ENCODE measurements around the gene MRPL39. TPM values are rescaled to one million over a fixed set of nuclear protein-coding genes. Genes with fewer than 3 reads are reported as not detected.

Gene MRPL39
- polyA plus RNA-seq, 1 of the 3 experiments (the other 2 are of a cell fraction) = 26.9 TPM

DNA sequence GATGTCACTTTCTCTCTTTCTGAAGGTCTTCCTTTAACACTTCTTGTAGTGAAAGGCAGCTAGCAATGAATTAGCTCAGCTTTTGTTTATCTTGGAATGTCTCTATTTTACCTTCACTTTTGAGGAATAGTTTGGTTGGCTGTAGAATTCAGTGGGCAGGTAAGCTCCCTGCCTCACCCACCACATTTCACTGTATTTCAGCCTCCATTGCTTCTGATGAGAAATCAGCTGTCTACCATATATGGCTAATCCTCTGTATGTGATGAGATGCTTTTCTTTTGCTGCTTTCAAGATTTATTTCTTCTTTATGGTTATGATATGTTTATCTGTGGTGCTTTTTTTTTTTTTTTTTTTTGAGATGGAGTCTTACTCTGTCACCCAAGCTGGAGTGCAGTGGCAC, 70.1 kb downstream of the MRPL39 start:
- H3K9me3 ChIP-seq = peaks cover 11% of the 10 kb centered on the region; the same call in 1 of the 2 replicates
- no peak overlapping the region for H3K27ac ChIP-seq (ENCODE audit: low read depth in 2 of 2, low read length in 1 of 2)
- H3K4me3 ChIP-seq (ENCODE audit: low read depth in 2 of 2, low read length in 1 of 2) = no peak overlapping the region
- H4K20me1 ChIP-seq (ENCODE audit: insufficient read depth) = no peaks in the 10 kb centered on the region
- TF ChIP-seq NFIC (IDR thresholded peaks at IDR 0.05; ENCODE audit: borderline replicate concordance) = no peak
- TF ChIP-seq ELF1 (IDR thresholded peaks at IDR 0.05) = no peak
- no peak for TF ChIP-seq FOXJ3 (CRISPR knock-in tag; IDR thresholded peaks at IDR 0.05)
- TF ChIP-seq MAX (IDR thresholded peaks at IDR 0.05; ENCODE audit: low read depth) = no peak
- TF ChIP-seq TAF1 (IDR thresholded peaks at IDR 0.05; ENCODE audit: borderline replicate concordance, low read depth, low read length) = no peak
- TF ChIP-seq, protein P1, sequence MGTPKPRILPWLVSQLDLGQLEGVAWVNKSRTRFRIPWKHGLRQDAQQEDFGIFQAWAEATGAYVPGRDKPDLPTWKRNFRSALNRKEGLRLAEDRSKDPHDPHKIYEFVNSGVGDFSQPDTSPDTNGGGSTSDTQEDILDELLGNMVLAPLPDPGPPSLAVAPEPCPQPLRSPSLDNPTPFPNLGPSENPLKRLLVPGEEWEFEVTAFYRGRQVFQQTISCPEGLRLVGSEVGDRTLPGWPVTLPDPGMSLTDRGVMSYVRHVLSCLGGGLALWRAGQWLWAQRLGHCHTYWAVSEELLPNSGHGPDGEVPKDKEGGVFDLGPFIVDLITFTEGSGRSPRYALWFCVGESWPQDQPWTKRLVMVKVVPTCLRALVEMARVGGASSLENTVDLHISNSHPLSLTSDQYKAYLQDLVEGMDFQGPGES (IDR thresholded peaks at IDR 0.05; ENCODE audit: low read depth, low read length) = no peak
- TF ChIP-seq EP300 (IDR thresholded peaks at IDR 0.05; ENCODE audit: borderline replicate concordance in 1 of 2, low read depth in 1 of 2, low read length in 1 of 2) = no peak
- no peak for TF ChIP-seq NRF1 (IDR thresholded peaks at IDR 0.05; ENCODE audit: low read depth, low read length)
- TF ChIP-seq CHD2 (IDR thresholded peaks at IDR 0.05; ENCODE audit: low read length, partially characterized antibody) = no peak
- no peak overlapping the region for H3K4me2 ChIP-seq
- H3K36me3 ChIP-seq (replicated peaks in 1 of 2; ENCODE audit: control insufficient read depth in 1 of 2, insufficient read depth in 2 of 2, low read length in 1 of 2) = peaks cover 0 to 6% of the 10 kb centered on the region in 2 experiments
- H3K9ac ChIP-seq = no peak overlapping the region
- POLR2A ChIA-PET = no interaction called here
- H3K9me2 ChIP-seq = no peaks in the 10 kb centered on the region
- H3K79me2 ChIP-seq (ENCODE audit: insufficient read depth) = no peaks in the 10 kb centered on the region
- CTCF ChIA-PET = no interaction called here
- no peaks in the 10 kb centered on the region for H3F3A ChIP-seq (replicated peaks; ENCODE audit: insufficient read depth)
- H2AFZ ChIP-seq (ENCODE audit: low read depth) = no peak overlapping the region
- DNase-seq = no peak
- no peaks in the 10 kb centered on the region for H3K4me1 ChIP-seq (ENCODE audit: control insufficient read depth in 1 of 2, insufficient read depth in 2 of 2, low read depth in 1 of 2, low read length in 1 of 2)
- no peaks in the 10 kb centered on the region for H3K27me3 ChIP-seq (ENCODE audit: insufficient read depth)

- ChIA-PET CTCF (no interaction called here), POLR2A (no interaction called here)
- H3K9me2 ChIP-seq = no peaks in the 10 kb centered on the region
- H3K4me3 ChIP-seq (ENCODE audit: low read depth in 2 of 2, low read length in 1 of 2) = no peak overlapping the region
- no peak overlapping the region for H3K27ac ChIP-seq (ENCODE audit: low read depth in 2 of 2, low read length in 1 of 2)
- H3K4me1 ChIP-seq (ENCODE audit: control insufficient read depth in 1 of 2, insufficient read depth in 2 of 2, low read depth in 1 of 2, low read length in 1 of 2) = no peaks in the 10 kb centered on the region
- H3K4me2 ChIP-seq = no peak overlapping the region
- H3F3A ChIP-seq (replicated peaks; ENCODE audit: insufficient read depth) = no peaks in the 10 kb centered on the region
- TF ChIP-seq TEAD4 (IDR thresholded peaks at IDR 0.05; ENCODE audit: borderline replicate concordance, insufficient read depth) (no peak), RCOR1 (IDR thresholded peaks at IDR 0.05; ENCODE audit: low read length) (no peak), ZBTB33 (IDR thresholded peaks at IDR 0.05; ENCODE audit: borderline replicate concordance, low read depth) (no peak), POLR2AphosphoS5 (IDR thresholded peaks at IDR 0.05; ENCODE audit: low read depth, low read length) (no peak), NFIC (IDR thresholded peaks at IDR 0.05; ENCODE audit: borderline replicate concordance) (no peak), MAX (IDR thresholded peaks at IDR 0.05; ENCODE audit: low read depth) (no peak), RAD21 (IDR thresholded peaks at IDR 0.05; ENCODE audit: low read length) (no peak), EP300 (IDR thresholded peaks at IDR 0.05; ENCODE audit: borderline replicate concordance in 1 of 2, low read depth in 1 of 2, low read length in 1 of 2) (no peak), CHD2 (IDR thresholded peaks at IDR 0.05; ENCODE audit: low read length, partially characterized antibody) (no peak), ELF1 (IDR thresholded peaks at IDR 0.05) (no peak), RXRA (IDR thresholded peaks at IDR 0.05; ENCODE audit: borderline replicate concordance, low read depth) (no peak), GABPA (IDR thresholded peaks at IDR 0.05; ENCODE audit: low read depth) (no peak), FOXM1 (IDR thresholded peaks at IDR 0.05; ENCODE audit: low read depth) (no peak)
- TF ChIP-seq, protein P2, sequence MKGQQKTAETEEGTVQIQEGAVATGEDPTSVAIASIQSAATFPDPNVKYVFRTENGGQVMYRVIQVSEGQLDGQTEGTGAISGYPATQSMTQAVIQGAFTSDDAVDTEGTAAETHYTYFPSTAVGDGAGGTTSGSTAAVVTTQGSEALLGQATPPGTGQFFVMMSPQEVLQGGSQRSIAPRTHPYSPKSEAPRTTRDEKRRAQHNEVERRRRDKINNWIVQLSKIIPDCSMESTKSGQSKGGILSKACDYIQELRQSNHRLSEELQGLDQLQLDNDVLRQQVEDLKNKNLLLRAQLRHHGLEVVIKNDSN (IDR thresholded peaks at IDR 0.05; ENCODE audit: borderline replicate concordance, low read depth) = no peak
- TF ChIP-seq, protein P3, sequence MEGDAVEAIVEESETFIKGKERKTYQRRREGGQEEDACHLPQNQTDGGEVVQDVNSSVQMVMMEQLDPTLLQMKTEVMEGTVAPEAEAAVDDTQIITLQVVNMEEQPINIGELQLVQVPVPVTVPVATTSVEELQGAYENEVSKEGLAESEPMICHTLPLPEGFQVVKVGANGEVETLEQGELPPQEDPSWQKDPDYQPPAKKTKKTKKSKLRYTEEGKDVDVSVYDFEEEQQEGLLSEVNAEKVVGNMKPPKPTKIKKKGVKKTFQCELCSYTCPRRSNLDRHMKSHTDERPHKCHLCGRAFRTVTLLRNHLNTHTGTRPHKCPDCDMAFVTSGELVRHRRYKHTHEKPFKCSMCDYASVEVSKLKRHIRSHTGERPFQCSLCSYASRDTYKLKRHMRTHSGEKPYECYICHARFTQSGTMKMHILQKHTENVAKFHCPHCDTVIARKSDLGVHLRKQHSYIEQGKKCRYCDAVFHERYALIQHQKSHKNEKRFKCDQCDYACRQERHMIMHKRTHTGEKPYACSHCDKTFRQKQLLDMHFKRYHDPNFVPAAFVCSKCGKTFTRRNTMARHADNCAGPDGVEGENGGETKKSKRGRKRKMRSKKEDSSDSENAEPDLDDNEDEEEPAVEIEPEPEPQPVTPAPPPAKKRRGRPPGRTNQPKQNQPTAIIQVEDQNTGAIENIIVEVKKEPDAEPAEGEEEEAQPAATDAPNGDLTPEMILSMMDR (IDR thresholded peaks at IDR 0.05) = no peak
- H3K79me2 ChIP-seq (ENCODE audit: insufficient read depth) = no peaks in the 10 kb centered on the region
- no peak overlapping the region for H2AFZ ChIP-seq (ENCODE audit: low read depth)
- DNase-seq = no peak
- H3K27me3 ChIP-seq (ENCODE audit: insufficient read depth) = no peaks in the 10 kb centered on the region
- peaks cover 0 to 6% of the 10 kb centered on the region in 2 experiments for H3K36me3 ChIP-seq (replicated peaks in 1 of 2; ENCODE audit: control insufficient read depth in 1 of 2, insufficient read depth in 2 of 2, low read length in 1 of 2)
- H3K9ac ChIP-seq = no peak overlapping the region
- peaks cover 11% of the 10 kb centered on the region; the same call in 1 of the 2 replicates for H3K9me3 ChIP-seq
- no peaks in the 10 kb centered on the region for H4K20me1 ChIP-seq (ENCODE audit: insufficient read depth)
These were observed 70.5 kb downstream of the MRPL39 start for GRCh38 chr21:25536752-25537151.
